HCEC 1CT (cell line): ENCODE data around the gene HS3ST3A1.
A peak's percentile ranks its signal among the peaks of the same experiment; 100 is the strongest.

Experiments used
- DNase-seq: peaks from one replicate; pipeline ENCODE4 v3.0.0-alpha.2; 2017

Gene HS3ST3A1

DNA sequence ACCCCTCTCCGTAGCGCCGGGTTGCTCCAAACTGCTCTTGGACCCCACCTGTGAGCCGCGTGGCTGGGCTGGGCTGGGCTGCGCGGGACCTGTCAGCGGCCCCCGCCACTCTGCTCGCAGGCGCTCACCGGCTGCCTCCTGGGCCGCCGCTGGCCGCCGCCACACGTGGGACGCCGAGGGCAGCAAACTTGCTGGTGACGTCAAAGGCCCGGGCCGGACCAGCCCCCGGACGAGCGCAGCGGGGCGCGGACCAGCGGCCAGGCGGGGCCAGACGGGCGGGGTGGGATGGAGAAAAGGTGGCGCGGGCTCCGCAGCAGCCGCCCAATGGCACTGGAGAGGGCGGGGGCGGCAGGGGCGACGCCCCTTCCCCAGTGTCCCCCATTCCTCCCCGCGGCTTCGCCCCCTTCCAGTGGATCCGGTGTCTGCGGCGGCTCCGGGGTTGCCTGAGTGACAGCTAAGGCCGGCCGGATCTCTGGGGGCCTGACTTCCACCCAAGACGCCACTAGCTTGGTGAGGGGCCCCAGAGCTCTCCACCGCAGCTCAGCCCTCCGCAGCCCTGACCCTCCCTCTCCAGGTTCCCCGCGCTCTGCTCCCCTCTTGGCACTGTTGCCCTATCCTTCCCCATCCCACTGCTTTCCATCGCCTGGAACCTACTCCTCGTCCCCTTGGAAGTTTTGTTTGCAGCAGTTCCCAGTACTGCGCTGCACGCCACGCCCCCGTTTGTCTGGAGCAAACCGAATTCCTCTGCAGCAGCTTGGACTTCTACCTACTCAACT is at the start of gene HS3ST3A1:
Gene HS3ST3A1, minus strand, starts transcription at position 154 of the 776 bp plus-strand sequence. CDS start 800 bp downstream, outside the sequence.
- peak; percentile 91 for DNase-seq

DNA sequence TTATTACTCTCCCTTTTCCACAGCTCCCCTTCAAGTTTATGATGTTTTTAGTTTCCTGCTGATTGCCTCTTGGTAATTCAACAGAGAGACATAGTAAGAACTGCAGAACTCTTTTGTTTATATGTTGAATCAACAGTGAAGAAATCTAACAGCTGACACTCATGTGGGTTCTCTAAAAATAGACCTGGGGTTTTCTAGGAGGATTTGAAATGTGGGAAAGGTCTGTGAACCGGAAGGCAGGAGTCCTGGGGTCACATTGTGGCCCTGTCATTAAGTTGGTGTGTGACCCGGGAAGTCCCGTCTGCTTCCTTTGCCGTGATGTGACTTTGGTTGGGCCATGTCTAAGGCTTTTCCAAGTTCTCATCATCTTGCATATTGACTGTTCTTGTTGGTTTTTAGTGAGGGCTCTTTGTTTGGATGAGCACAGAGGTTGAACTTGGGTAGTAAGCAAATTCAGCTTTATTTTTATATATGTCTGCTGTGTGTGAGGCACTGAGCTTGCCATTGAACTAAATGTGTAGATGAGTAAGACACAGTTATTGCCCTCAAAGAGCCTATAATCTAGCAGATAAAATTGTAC is 48.5 kb upstream of the HS3ST3A1 start:
- DNase-seq, result peak; percentile 54

DNA sequence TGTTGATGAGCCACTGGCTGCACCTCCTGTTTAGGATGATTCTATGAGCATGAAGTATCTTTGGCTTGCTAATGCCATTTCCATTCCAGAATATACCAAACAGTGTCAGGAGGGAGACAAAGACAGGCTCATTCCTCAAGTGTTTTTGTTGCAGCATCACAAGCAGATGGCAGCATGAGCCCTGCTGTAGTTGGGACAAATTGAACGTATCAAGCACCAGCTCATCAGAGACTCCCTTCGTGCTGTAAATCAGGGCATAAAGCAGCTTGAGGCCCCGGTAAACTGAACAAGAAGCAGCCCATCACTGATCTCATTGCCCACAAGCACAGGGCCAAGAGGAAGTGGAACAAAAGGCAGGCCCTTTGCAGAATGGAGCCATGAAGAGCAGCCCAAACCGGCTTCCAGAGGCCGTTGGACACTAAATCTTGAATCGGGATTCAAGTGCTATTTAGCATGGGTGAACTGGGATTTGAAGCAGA is 45.9 kb upstream of the HS3ST3A1 start:
- DNase-seq, result no peak

DNA sequence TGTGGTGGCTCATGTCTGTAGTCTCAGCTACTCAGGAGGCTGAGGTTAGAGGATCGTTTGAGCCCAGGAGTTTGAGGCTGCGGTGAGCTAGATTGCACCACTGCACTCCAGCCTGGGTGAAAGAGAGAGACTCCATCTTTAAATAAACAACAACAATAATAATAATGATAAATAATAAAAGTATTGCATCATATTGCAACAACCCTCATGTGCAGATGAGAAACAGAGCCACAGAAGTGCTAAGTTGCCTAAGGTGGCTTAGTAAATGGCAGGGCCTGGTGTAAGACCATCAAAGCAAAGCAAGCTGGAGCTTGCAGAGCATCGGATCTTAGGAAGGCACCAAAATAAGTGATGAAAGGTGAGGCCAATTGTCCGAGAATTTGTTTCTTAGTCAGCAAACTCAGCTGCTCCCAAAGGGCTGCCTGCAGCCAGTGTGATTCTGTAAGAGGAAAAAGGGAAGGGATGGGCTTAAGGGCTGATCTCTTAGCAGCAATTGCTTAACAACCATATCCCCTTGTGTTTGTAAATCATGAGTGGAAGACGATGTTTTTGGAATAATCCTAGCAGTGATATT is 45.3 kb upstream of the HS3ST3A1 start:
- no peak for DNase-seq

DNA sequence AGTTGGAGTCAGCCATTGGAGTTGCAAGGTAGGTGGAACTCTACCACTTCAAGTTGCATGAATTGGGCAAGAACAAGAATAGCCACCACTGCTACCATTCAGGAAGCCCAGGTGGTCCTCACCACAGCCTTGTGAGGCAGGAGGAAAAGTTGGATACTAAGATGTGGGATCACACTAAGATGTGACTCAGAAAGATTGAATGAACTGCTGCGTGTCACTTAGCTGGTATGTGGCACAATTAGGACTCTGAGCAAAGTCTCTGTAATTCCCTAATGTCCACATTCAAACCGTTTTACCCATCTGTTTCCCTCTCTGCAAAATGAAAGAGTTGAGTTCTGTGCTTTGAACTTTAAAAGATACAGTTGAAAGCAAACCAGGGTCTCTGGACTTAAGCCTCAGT is 44.7 kb upstream of the HS3ST3A1 start:
- peak; percentile 41 for DNase-seq

DNA sequence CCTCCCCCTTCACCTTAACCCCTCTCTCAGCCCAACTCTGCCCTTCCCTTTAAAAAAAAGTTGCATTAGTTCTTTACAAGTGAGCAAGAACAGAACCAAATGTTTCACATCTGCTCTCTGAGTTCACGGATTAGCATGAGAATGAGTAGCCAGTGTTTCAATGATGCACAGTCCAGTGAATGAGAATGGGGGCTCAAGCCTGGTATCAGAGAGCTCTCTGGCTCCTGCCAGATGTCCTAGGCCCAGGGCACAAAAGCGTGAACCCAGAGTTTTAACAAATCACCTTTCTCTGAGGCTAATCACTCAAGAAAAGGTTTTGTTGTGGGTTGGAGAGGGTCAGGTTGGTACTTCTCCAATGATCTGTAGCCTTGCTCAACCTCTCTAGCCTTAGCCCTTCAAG is 41.5 kb upstream of the HS3ST3A1 start:
- DNase-seq, result no peak

DNA sequence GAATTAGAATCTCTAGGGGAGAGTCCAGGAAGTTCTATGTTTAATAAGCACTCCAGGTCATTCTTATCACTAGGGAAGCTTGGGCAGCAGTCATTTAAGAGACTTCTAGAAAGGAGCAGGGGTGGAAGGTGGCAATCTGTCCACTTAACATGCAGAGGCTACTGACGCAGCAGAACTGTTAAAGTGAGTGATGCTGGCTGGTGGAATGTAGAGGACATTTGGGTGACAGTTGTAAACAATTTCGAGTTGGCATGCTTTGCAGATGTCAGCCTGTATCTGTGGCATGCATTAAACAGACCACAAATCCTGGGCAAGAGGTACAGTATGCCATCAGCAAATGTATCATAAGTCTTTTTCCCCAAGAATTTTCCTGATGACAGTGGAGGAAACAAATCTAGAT is 40.5 kb upstream of the HS3ST3A1 start:
- DNase-seq, result no peak

DNA sequence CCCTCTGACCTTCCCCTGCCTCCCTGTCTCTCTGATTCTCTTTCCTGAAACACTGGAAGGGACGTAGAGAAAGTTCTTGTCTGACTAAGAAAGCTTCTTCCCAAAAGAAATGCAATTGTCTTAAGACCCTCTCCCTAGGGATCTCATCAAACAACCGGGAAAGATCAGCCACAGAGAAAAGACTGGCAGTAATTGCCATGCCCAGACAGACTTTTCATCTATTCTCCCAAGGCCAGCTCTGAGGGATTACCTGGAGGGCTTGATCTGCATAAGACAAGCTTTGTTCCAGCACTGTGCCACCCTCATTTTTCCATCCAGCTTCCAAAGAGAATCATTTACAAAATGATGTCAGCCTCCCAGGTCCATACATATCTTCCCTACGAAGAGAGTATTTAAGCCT is 38.8 kb upstream of the HS3ST3A1 start:
- DNase-seq, result no peak

DNA sequence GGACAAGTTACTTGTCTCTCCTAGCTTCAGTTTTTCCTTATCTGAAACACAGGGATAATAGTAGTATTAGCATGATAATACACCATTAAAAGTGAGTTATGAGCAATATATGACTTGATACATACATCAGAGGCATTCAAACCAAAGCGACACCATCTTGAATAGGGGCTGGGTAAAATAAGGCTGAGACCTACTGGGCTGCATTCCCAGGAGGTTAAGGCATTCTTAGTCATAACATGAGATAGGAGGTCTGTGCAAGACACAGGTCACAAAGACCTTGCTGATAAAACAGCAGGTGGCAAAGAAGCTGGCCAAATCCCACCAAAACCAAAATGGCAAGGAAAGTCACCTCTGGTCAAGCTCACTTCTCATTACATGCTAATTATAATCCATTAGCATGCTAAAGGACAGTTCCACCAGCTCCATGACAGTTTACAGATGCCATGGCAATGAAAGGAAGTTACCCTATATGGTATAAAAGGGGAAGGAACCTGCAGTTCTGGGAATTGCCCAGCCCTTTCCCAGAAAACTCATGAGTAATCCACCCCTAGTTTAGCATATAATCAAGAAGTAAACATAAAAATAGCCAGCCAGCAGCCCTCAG is 37.2 kb upstream of the HS3ST3A1 start:
- peak; percentile 4 for DNase-seq

DNA sequence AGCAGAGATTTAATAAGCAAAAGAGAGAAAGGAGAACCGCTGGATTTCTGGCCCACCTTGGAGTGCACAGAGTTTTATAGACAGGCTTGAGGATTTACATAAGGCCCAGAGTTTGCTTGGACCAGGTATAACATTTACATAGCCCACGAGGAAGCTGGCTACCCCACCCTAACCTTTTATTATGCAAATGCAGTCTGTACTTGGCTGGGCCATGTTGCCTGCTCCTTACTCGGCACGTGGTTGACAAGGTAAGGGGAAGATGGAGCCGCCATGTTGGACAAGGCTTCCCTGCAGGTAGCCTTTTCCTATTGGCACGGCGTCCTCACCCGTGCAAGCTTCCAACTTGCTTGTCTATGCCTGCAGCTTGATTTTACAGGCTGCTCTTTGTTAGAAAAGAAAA is 35.2 kb upstream of the HS3ST3A1 start:
- no peak for DNase-seq

DNA sequence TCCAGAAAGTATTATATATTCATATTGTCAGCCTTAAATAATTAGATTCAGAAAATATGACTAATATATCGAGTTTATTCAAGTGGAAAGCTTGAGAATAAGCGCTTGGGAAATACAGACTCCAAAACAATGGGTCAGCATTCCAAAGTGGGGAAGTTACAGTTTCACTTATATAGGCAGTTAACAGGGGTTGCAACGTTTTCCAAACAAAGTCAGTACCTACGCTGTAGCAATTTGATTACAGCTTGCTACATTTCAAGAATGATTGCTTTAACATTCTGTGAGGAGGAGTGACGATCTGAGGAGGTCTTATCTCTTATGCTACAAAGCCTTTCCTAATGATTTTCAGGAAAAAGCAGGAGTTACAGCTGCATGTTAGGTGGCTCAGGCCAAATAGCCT is 34.2 kb upstream of the HS3ST3A1 start:
- DNase-seq, result no peak

DNA sequence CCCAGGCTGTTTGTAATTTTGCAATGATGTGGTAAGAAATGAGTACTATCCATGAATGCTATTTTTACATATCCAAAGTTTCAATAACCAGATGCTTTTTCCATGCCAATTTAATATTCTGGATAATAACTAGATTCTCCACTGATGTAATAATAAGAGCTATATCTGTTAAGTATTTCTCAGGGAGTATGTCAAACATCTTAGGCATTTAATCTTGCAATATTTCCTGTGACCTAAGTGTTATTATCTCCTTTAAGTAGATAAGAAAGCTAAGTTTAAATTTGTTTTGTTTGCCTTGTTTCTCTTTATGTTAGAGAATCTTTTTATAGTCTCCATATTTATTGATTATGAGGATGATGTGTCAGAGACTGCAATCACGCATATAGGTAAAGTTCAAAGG is 32.3 kb upstream of the HS3ST3A1 start:
- no peak for DNase-seq

DNA sequence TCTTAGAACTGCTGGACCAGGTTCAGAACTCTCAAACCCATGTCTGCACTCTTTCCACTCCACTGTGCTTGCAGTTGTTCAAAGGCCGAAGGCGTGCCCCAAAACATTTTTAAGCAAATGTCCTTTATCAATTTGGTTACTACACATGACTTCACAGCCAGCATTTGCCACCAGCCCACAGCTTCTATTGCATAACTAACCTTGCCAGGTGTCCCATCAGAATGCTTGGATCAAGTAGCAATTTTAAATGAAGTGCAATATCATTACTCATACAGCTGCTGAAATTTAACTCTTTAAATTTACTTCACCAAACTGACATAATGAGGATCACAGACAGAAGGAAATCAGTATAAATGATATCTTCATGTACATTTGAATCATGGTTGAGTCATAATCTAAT is 29.8 kb upstream of the HS3ST3A1 start:
- peak; percentile 27 for DNase-seq

DNA sequence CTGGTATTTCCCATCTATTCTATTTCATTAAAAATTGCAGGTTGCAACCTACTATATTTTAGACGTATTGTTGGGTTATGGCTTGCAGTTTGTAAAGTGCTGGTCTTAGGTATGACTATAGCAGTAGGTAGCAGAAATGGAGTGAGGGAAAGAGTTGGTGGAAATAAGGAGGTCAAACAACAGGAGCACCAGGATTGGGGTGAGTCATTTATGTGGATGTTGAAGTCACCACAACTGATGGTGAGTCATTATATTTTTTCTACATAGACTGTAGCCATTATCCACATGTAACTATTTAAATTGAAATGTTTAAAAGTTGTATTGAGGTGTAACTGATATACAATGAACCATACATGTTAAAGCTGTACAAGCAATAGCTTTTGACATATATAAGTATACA is 25.0 kb upstream of the HS3ST3A1 start:
- peak; percentile 83 for DNase-seq

DNA sequence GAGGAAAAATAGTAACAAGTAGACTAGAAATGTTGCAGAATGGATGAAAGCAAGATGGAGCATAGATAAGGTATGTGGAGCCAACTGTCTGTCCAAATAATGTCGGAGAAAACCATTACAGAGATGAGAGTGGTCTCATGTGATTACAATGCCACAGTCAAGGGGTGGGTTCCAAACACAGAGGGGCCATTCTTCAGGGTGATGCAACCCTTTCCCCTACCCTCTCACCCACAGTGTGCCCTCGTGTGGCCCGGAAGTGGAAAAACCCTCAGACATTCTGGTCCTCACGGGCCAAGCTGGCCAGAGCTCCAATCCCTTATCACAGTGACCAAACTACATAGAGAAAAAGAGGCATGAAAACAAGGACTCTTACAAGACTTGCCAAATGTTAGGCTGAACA is 17.7 kb upstream of the HS3ST3A1 start:
- no peak for DNase-seq

DNA sequence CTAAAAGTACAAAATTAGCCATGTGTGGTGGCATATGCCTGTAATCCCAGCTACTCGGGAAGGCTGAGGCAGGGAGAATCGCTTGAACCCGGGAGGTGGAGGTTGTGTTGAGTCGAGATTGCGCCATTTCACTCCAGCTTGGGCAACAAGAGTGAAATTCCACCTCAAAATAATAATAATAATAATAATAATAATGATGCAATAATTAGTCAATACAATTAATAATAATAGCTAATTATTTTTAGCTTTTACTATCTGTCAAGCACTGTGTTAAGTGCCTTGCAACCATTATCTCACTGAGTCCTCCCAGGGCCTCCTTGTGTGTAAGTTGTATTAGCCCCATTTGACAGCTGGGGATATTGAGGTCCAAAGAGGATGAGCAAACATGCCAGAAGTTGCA is 14.3 kb upstream of the HS3ST3A1 start:
- DNase-seq, result no peak

DNA sequence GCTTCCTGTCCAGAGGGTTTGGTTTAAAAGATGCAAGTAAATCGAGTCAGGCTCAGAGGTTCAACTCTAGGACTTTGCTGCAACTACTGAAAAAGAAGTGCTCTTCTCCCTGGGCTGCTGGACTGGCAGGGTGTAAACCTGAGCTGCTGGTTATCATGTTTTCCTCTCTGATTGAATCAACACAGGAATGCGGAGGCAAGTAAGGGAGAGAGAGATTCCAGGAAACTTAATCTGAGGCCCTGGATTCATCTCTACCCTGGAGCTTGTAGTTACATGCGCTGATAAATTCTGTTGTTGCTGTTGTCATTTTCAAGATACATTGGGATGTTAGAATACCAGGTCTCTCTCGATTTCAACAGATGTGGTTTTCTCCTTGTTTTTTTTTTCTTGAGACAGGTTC is 8.2 kb upstream of the HS3ST3A1 start:
- DNase-seq, result no peak

DNA sequence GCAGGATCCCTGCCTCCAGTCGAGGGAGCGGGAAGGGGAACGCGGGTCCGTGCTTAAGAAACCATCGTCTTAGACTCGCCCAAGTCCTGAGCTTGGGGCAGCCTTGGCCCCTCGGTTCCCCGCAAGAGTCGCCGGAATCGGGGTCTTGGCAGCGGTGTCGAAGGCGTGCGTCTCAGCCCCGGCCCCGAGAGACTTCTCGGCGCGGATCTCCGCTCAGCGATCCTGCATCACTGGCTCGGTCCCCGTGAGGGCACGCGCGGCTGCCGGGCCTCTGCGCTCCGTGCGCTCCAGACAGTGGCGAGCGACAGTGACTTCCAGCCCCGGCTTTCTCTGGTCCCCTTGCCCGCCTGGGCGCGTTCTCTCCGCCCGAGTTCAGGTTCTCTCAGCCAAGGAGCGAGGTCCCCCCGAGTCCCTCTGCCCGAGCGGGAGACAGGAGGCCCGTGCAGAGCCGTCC is 380 bp downstream of the HS3ST3A1 start:
- DNase-seq, result peak; percentile 28

DNA sequence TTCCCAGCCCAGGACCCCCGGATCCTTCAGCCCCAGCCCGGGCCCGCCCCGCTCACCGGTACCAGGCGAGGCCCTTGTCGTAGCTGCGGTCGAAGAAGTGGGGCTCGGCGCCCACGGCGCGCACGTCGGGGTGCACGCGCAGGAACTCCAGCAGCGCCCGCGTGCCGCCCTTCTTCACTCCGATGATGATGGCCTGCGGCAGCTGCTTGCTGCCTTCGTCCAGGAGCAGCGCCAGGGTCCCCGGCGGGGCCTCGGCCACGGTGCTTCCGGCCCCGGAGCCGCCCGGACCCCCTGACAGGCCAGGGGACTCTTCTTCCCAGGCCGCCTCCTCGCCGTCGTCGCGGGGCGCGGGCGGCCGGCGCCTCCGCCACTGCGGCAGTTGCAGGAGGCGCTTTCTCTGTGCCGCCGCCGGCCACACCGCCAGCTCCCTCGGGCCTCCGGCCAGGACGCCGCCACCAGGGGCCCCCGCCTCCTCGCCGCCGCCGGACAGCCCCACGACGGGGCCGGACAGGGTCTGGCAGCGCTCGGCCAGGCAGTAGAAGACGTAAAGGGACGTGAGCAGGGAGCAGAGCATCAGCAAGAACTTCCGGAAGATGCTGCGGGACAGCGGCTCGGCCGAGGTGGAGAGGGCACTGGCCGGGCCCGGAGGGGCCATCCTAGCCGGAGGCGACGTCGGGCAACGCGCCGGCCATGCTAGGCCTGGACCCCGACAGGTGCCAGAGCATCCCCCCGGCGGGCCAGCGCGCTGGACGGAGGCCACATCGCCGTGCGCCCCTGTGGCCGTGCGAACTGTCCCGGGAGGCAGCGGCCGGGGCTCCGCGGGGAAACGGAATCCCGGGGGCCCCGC is 1.0 kb downstream of the HS3ST3A1 start:
- DNase-seq, result peak; percentile 51

DNA sequence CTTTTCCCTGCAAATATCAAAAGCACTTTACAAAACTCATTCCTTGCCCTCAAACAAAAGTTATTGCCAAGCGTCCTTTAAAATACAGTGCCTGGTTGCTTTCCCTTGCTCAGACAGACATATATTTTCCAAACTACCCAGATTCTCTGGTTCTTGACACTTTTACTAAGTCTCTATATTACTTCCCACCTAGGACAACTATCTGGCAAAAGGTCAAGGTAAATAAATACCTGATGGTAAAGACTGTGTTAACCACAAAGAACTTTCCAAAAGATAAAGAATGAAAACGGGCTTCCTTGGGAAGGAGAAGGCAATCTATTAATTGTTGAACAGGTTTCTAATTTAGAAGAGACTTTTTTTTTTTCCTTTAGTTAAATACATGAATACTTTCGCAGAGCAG is 1.9 kb downstream of the HS3ST3A1 start:
- DNase-seq, result peak; percentile 14

DNA sequence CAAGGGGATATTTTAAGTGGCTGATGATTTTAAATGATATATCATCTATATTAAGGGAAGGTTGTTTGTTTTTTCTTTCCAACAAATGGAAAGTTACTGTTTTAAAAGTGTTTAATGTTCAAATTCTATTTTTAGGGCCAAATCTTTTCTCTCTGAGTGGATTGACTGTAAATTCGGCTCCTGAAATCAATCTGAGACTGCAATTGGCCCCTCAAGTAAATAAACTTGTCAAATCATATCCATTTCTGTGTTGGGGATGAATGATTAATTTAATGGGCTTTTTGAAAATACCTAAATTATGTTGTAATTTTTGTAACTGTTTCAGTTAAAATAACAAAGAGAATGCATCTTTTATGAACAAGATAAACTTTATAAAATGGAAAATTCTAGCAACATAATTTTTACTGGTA is 2.6 kb downstream of the HS3ST3A1 start:
- DNase-seq, result no peak

DNA sequence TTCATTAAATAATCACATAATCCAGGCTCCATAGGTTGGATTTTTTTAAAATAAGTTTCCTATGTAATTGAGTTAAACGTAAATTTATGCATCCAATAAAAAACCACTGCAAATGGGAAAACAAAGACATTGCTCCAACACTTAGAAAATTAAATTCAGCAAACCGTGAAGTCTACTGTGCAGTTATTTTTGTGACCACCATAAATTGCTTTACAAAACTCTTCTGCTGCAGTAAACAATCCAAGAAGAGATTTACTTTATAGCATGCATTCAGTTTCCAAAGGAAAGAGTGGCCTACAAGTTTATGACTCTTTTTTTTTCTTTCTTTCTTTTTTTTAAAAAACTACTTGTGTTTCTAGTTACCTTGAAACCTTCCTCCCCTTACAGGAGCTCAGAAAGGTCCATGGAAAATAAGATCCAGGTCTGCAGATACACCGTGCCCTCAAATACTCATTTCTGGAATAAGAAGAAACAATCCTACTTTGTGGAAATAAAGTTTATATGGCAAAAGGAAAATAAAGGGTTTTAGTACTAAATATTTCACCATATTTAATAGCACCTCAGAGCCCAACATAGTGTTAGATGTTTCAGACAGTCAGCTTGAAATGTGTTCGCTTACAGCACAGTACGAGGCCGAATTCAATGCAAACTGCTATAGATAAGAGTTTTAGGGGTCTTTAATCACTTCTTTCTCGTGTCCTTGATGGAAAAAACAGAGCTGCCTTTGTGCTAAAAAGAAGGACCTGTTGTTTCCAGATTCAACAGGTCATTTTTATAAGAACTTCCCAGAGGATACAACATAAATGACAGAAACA is 3.2 kb downstream of the HS3ST3A1 start:
- DNase-seq, result no peak
